Naive thymus-derived CD8-positive, alpha-beta T cell (primary cell): Measurements from ENCODE around the gene ATG4B. TPM values are rescaled to one million over a fixed set of nuclear protein-coding genes. Genes with fewer than 3 reads are reported as not detected.
"Not testable (repeated sequence)": the region's sequence is repeated elsewhere in the genome, so short reads cannot be mapped to it uniquely, and the experiment has no call there.

Experiments used
- ATAC-seq, 2 donors: fragments of 150-1000 bp; cut with Tn5 transposase in 1 of 2; sonication (Bioruptor Pico), chemical (Tn5 transposase) in 1 of 2; 1 replicate in 1 of 2; 2 replicates in 1 of 2; pipeline ENCODE4 v1.10.0; 2021; ENCODE audit warnings: mild to moderate bottlenecking in 2 of 2, moderate library complexity in 2 of 2
- POLR2A ChIA-PET: fragments of 350-600 bp; sonication (Branson Sonifier 250); formaldehyde crosslinking; loops from one replicate; lab custom pipeline; 2021; ENCODE audit warnings: antibody characterized with exemption; lab: Charles Lee
- DNase-seq, 10 donors: peaks; one replicate each; pipeline versions ENCODE4 v3.0.0 to v3.0.0-alpha.2; 2020 to 2022
- H3K27ac Mint-ChIP-seq, 10 donors: one replicate each; pipeline ENCODE4 v1.8.0; 2020 to 2022; ENCODE audit warnings: mild to moderate bottlenecking in 10 of 10, mixed read lengths in 10 of 10, moderate library complexity in 4 of 10, inconsistent platforms in 1 of 10
- H3K27me3 Mint-ChIP-seq, 5 donors: one replicate each; pipeline ENCODE4 v1.8.0; 2021 to 2022; ENCODE audit warnings: mixed read lengths in 5 of 5
- H3K36me3 Mint-ChIP-seq, 3 donors: one replicate each; pipeline ENCODE4 v1.8.0; 2020 to 2022; ENCODE audit warnings: mixed read lengths in 3 of 3, mild to moderate bottlenecking in 2 of 3, inconsistent platforms in 1 of 3
- H3K4me1 Mint-ChIP-seq, 4 donors: one replicate each; pipeline ENCODE4 v1.8.0; 2021 to 2022; ENCODE audit warnings: mixed read lengths in 4 of 4
- H3K4me3 Mint-ChIP-seq, 10 donors: one replicate each; pipeline ENCODE4 v1.8.0; 2020 to 2022; ENCODE audit warnings: mild to moderate bottlenecking in 10 of 10, mixed read lengths in 10 of 10, moderate library complexity in 6 of 10, inconsistent platforms in 1 of 10
- H3K9me3 Mint-ChIP-seq, 9 donors: one replicate each; pipeline ENCODE4 v1.8.0; 2020 to 2022; ENCODE audit warnings: mixed read lengths in 9 of 9, mild to moderate bottlenecking in 3 of 9, inconsistent platforms in 1 of 9, moderate library complexity in 1 of 9
- polyA plus RNA-seq, 3 donors: library from polyadenylated mRNA; unstranded; fragments of 300-500 nt; fragmentation: Illumina TruSeq; gene quantifications; one replicate each; pipeline ENCODE4 v1.2.3, GENCODE V29; 2021
- total RNA-seq, 8 experiments: library from RNA in 2 of 8; stranded (reverse) in 2 of 8; gene quantifications; one replicate each; pipeline ENCODE4 v1.2.3 and lab custom pipeline; 2021 to 2026

ATG4B gene
- total and polyA plus RNA-seq, 5 experiments from 2014 or later, result 45.8 to 104 (median 60.1) TPM

DNA sequence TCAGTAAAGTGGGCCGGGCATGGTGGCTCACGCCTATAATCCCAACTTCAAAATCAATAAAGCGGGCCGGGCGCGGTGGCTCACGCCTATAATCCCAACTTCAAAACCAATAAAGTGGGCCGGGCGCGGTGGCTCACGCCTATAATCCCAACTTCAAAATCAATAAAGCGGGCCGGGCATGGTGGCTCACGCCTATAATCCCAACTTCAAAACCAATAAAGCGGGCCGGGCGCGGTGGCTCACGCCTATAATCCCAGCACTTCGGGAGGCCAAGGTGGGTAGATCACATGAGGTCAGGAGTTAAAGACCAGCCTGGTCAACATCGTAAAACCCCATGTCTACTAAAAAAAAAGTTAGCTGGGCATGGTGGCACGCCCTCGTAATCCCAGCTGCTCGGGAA lies 25.2 kb downstream of the ATG4B start:
- H3K4me3 Mint-ChIP-seq, H3K27ac Mint-ChIP-seq, H3K9me3 Mint-ChIP-seq, ATAC-seq, H3K27me3 Mint-ChIP-seq, POLR2A ChIA-PET, DNase-seq, H3K4me1 Mint-ChIP-seq: not testable (repeated sequence)
- H3K36me3 Mint-ChIP-seq, result peaks cover 0 to 61% (median 15%) of the 10 kb centered on the region in 3 donors

DNA sequence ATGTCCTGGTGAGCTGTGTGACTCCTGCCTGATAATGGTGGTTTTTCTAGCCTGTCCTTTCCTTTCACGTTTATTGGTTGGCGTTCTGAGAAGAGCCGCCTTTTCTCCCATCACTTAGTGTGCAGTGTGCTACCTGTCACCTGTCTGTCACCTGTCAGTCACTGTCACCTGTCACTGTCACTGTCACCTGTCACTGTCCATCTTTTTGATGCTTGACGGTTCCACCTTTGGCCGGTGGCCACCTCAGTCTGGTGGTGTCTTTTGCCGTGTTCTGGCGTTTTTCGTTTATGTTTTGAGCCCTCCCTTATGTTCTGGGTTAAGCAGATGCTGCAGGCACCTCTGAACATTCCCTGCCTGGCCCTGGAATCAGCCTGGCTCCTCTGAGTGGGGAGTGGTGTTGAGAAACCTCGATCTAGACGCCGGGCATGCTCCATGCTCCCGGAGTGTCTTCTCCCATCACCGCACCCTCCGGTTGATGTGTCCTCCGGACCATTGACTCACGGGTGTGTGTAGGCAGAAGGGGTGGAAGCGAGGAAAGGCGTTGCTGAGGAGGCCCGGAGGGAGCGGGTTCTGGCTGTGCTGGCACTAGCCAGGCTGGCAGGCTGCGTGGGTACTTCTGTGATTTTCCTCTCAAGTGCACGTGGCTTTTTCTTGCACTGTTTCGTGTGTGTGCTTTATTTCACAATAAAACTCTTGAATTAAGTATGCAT lies 28.4 kb downstream of the ATG4B start:
- H3K27me3 Mint-ChIP-seq, result no peaks in the 10 kb centered on the region
- H3K9me3 Mint-ChIP-seq, result no peaks in the 10 kb centered on the region
- H3K36me3 Mint-ChIP-seq, result peaks cover 0 to 60% (median 6%) of the 10 kb centered on the region in 3 donors
- peak overlapping the region in 1 of 10 donors; percentile 83 for H3K27ac Mint-ChIP-seq
- no peak overlapping the region for H3K4me3 Mint-ChIP-seq
- ATAC-seq, result no peak
- no peak for DNase-seq
- POLR2A ChIA-PET, result no interaction called here
- peaks cover 3 to 4% (median 4%) of the 10 kb centered on the region in 4 donors for H3K4me1 Mint-ChIP-seq

DNA sequence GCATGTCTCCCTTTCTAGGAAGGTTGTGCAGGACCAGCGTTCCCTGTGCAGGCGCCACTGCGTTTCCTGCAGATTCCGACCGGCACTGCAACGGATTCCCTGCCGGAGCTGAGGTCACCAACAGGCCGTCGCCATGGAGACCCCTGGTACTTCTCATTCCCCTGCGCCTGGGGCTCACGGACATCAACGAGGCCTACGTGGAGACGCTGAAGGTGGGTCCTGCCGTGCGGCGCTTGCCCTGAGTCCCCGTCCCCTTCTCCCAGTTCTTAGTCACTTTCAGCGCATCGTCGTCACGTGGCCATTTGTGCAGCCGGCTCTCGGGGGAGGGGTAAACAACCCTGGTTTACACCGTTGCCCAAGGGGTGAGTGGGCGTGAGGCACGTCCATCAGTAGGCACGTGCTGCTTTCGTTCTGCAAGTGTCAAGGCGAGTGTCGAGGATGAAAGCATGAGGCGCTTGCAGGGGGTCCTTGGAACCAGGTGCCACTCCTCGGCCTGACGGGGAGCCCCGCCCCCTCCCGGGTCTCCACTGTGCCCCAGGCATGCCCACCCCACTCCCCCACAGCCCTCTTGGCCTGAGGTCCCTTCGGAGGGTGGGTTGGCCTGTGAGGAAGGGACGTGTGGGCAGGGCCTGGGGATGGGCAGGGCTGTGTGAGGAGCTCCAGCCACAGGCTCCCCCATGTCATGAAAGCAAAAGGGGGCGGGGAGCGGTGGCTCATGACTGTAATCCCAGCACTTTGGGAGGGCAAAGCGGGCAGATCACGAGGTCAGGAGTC lies 29.3 kb downstream of the ATG4B start:
- POLR2A ChIA-PET, result no interaction called here
- Mint-ChIP-seq H3K4me1 (peaks cover 3 to 4% (median 4%) of the 10 kb centered on the region in 4 donors), H3K27me3 (no peaks in the 10 kb centered on the region), H3K36me3 (peaks cover 0 to 59% (median 3%) of the 10 kb centered on the region in 3 donors), H3K9me3 (no peaks in the 10 kb centered on the region), H3K4me3 (no peak overlapping the region), H3K27ac (peak overlapping the region in 1 of 10 donors; percentile 53)
- no peak for DNase-seq
- ATAC-seq, result no peak

DNA sequence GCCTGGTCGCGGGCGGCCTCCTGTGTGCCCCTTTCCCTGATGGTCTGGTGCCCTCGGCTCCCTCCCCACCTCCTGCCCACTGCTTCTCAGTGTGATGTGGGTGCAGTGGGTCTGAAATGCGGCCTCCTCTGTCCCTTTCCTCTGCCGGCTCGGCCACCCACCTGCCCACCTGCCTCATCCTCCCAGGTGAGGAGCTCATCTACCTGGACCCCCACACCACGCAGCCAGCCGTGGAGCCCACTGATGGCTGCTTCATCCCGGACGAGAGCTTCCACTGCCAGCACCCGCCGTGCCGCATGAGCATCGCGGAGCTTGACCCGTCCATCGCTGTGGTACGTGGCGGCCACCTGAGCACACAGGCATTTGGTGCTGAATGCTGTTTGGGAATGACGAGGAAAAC lies 30.9 kb downstream of the ATG4B start:
- no peak overlapping the region for H3K4me3 Mint-ChIP-seq
- no peaks in the 10 kb centered on the region for H3K9me3 Mint-ChIP-seq

DNA sequence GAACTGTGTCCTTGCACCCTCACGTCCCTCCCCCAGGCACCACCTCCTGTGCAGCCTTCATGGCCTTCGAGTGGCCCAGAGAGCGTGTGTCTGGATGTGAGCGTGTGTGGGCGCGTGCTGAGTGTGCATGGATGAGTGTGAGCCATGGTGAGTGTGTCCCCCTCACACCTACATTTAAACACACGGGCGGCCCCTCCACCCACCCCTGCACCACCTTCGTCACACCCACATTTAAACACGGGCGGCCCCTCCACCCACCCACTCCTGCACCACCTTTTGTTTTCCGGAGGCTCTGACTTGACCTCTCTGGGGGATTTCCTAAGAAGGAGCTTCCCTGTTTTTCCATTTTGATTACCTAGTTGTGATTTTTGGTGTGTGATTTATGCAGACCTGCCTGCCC lies 31.3 kb downstream of the ATG4B start:
- Mint-ChIP-seq H3K36me3 (peaks cover 0 to 55% (median 3%) of the 10 kb centered on the region in 3 donors), H3K9me3 (no peaks in the 10 kb centered on the region), H3K27ac (no peak overlapping the region), H3K27me3 (no peaks in the 10 kb centered on the region), H3K4me3 (no peak overlapping the region), H3K4me1 (peaks cover 3 to 11% (median 5%) of the 10 kb centered on the region in 4 donors)
- ATAC-seq (no peak), DNase-seq (no peak)
- POLR2A ChIA-PET, result interaction anchor here (0.9 kb wide), 1 partner anchor 24 kb away, joined by 3 read pairs; no protein-coding TSS in a partner anchor

More for the DNA sequence above, 30.9 kb downstream of the ATG4B start:
- ATAC-seq (no peak), DNase-seq (no peak)
- H3K27me3 Mint-ChIP-seq, result no peaks in the 10 kb centered on the region
- H3K36me3 Mint-ChIP-seq, result peaks cover 0 to 56% (median 3%) of the 10 kb centered on the region in 3 donors
- H3K27ac Mint-ChIP-seq, result no peak overlapping the region
- POLR2A ChIA-PET, result interaction anchor here (0.9 kb wide), 1 partner anchor 24 kb away, joined by 3 read pairs; no protein-coding TSS in a partner anchor
- H3K4me1 Mint-ChIP-seq, result peaks cover 3 to 6% (median 4%) of the 10 kb centered on the region in 4 donors

DNA sequence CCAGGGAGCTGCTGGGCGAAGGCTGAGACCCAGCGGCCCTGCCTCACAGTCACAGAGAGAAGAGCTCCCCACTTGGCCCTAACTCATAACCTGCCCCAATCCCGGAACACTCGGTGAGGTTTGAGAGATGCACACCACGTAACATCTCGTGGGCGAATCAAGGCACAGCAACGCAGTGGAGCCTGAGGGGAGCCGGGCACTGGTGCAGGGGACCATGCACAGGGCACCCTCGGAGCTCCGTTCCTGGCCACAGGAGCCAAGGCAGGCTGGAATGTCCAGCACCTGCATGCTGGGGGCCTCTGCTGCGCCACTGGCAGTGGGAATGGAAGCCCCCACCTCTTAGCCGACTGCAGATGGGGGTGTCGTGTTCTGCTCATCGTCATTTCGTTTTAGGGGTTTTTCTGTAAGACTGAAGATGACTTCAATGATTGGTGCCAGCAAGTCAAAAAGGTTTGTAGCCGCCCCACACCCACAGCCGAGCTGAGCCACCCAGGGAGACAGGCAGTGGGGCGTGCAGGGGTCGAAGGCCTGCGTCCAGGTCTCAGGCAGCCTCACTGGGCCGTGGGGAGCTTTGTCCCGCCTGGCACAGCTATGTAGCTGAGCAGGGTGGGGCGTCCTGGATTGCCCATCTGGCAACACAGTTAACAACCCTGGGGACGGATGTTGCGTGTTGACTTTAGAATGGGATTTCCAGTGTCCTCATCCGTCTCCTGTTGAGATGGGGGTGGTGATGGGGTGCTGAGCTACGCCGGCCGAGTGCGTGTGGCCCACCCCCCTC lies 33.0 kb downstream of the ATG4B start:
- Mint-ChIP-seq H3K9me3 (no peaks in the 10 kb centered on the region), H3K27ac (peak overlapping the region in 2 of 10 donors; percentile 31 to 78), H3K4me1 (peaks cover 0 to 10% (median 3%) of the 10 kb centered on the region in 4 donors), H3K27me3 (no peaks in the 10 kb centered on the region), H3K4me3 (no peak overlapping the region), H3K36me3 (peaks cover 0 to 58% (median 3%) of the 10 kb centered on the region in 3 donors)
- DNase-seq (no peak), ATAC-seq (no peak)
- POLR2A ChIA-PET, result interaction anchor here (0.6 kb wide), 1 partner anchor 27 kb away, joined by 3 read pairs; no protein-coding TSS in a partner anchor

DNA sequence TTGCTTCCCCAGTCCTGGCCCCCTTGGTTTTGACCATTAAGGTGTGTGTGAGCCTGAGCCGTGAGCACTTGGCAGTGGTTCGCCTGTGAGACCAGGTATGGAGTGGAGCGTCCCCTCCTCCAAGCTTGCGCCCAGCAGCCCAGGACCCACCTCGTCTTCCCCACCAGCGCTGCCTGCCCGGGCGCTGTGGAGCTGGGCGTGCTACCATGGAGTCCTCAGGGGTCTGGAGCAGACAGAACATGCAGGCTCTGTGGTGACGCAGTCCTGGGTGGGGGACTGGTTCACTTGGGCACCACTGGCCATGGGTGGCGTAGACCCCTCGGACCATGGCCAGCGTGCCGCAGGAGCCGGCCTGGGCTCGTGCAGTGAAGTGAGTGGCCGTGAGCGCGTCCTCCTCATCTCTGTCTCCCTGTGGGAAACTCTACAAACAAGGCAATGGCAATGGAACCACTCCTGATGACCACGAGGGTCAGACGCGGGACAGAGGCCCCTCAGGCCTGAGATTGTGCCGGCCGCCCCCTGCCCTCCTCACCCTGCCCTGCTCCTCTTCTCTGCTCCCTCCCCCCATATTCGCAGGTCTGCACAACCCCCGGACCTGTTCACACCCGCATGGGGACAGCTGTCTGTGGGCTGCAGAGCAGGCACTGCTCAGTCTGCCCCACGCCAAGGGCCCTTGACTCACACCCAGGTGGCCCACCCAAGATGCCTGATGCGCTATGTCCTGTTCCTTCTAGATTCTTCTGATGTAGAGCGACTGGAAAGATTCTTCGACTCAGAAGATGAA lies 34.2 kb downstream of the ATG4B start:
- no peak for ATAC-seq
- H3K4me3 Mint-ChIP-seq, result no peak overlapping the region
- no peak overlapping the region for H3K27ac Mint-ChIP-seq
- H3K27me3 Mint-ChIP-seq, result no peaks in the 10 kb centered on the region
- H3K4me1 Mint-ChIP-seq, result peaks cover 0 to 9% (median 2%) of the 10 kb centered on the region in 4 donors
- POLR2A ChIA-PET, result interaction anchor here (0.6 kb wide), 1 partner anchor 26 kb away, joined by 3 read pairs; no protein-coding TSS in a partner anchor
- no peaks in the 10 kb centered on the region for H3K9me3 Mint-ChIP-seq
- peaks cover 0 to 50% (median 3%) of the 10 kb centered on the region in 3 donors for H3K36me3 Mint-ChIP-seq
- DNase-seq, result no peak

DNA sequence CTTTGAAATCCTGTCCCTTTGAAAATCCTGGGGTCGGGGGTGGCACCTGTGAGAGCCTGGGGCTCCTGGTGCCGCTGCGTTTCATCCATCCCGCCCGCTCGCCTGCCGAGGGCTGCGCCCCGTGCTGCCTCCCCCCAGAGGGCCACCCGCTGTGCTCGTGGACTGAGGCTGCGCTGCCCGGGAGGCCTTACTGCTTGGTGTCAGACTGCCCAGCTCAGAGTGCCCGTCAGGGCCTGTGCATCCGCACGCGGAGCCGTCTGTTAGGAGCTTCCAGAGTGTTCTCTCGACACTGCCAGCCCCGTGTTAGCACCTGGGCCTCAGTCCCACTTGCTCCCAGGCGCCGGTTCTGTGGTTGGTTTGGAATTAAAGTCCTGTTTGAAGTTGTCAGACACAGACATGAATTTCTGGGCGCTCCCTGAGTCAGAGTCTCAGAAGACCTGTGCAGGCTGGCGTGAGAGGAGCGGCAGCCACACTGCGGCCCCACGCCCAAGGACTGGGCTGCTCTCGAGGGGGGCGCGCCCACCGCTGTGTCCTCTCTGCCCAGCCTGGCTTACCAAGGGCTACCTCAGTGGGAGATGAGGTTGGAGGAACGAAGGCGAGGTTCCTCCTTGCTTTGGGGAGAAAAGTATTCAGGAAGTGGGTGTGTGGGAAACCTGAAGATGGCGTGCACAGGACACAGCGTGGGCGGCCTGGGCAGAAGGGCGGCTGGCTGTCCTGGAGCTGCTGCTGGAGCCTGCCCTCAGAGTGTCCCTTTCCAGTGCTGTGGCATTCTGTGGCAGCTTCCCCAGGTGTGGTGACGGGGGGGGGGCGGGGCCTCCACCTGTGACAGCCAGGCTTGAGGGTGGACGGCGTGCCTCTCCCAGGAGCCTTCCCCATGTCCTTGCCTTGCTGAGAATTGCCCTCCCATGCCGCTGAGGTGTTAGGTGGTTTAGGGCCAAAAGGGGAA lies 35.0 kb downstream of the ATG4B start:
- Mint-ChIP-seq H3K4me1 (peaks cover 0 to 9% (median 2%) of the 10 kb centered on the region in 4 donors), H3K9me3 (no peaks in the 10 kb centered on the region), H3K27ac (no peak overlapping the region), H3K36me3 (peaks cover 0 to 53% (median 3%) of the 10 kb centered on the region in 3 donors), H3K27me3 (no peaks in the 10 kb centered on the region), H3K4me3 (no peak overlapping the region)
- POLR2A ChIA-PET, result no interaction called here
- no peak for DNase-seq
- ATAC-seq, result no peak

DNA sequence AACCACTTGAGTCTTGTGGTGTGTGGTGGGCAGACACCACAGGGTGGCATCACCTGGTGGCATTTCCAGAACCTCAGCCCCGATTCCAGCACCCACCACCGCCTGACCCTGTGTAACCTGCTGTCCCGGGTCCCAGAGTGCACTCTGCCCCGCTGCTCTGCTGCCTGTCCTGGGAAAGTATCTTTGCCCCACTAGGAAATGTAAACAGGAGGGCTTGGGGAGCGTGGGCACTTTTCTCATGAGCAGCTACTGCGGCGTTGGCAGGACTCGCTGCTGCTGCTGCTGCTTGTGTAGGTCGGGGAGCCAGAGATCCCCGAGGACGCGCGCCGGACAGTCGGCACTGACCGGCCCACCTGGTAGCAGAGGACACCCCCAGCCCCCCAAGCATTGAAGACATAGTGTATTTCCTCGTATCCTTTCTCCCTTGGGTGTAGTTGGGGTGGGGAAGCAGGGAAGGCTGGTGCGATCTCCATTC lies 35.7 kb downstream of the ATG4B start:
- DNase-seq (no peak), ATAC-seq (no peak)
- peak overlapping the region in 4 of 10 donors; percentile 48 to 78 (median 65) for H3K27ac Mint-ChIP-seq
- H3K27me3 Mint-ChIP-seq, result no peaks in the 10 kb centered on the region
- H3K4me1 Mint-ChIP-seq, result peaks cover 0 to 9% (median 2%) of the 10 kb centered on the region in 4 donors
- no peaks in the 10 kb centered on the region for H3K9me3 Mint-ChIP-seq
- POLR2A ChIA-PET, result no interaction called here
- no peak overlapping the region for H3K4me3 Mint-ChIP-seq
- peaks cover 0 to 51% (median 3%) of the 10 kb centered on the region in 3 donors for H3K36me3 Mint-ChIP-seq

DNA sequence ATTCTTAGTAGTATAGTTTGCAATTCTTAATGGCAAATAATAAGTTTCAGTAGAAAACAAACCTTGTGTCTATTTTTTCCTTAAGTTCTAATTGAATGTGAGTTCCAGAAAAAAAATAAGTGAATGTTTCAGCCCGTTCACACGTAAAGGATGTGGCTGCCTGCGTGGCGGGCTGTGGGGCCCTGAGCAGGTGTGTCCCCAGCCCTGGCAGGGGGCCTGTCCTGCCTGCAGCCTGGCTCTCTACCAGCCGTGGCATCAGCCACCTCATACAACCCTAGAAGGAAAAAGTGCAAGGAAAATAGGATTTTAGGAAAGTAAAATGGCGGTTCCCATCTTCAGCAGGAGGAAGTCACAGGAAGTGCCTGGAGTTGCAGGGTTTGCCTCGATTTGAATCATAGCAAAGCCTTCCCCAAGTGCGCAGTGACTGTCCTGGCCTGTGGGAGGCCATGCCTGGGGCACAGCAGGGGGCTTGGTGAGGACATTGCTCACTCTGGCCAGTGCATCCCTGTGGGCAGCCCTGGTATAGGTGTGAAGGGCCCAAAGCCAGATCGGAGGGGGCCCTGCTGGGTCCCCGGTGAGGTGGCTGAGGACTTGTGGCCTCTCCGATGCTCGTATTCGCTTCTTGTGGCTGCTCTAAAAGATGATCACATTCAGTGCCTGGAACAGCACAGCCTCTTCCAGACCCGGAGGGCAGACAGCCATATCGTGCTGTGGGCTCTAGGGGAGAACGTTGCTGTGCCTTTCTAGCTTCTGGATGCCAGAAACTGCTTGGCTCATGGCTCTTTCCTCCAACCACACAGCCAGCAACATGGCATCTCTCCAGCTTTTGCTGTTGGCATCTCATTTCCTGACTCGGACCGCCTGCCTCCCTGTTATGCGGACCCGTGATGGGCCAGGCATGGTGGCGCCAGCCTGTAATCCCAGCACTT lies 36.6 kb downstream of the ATG4B start:
- Mint-ChIP-seq H3K4me1 (peaks cover 0 to 9% (median 2%) of the 10 kb centered on the region in 4 donors), H3K36me3 (peaks cover 0 to 44% (median 3%) of the 10 kb centered on the region in 3 donors), H3K27ac (peak overlapping the region in 4 of 10 donors; percentile 43 to 73 (median 48)), H3K4me3 (no peak overlapping the region), H3K9me3 (no peaks in the 10 kb centered on the region), H3K27me3 (no peaks in the 10 kb centered on the region)
- ATAC-seq, result no peak
- POLR2A ChIA-PET, result no interaction called here
- DNase-seq, result no peak
